SK-N-SH treated with all-trans-retinoic acid at 6 μM for 48 hours (cell line): ENCODE data around the gene TASOR2.

Experiments used
- ATAC-seq: fragments of 200-7000 bp; cut with Tn5 transposase; 3 replicates; pipeline ENCODE4 v1.9.1; 2020; ENCODE audit warnings: mild to moderate bottlenecking, moderate library complexity
- BACH2 ChIP-seq: fragments of 250-450 bp; sonication (Bioruptor Pico); IDR thresholded peaks from 2 replicates; pipeline ENCODE4 v1.9.0; 2021; ENCODE audit warnings: mild to moderate bottlenecking, borderline replicate concordance
- CREB5 ChIP-seq: fragments of 250-450 bp; sonication (Bioruptor Pico); IDR thresholded peaks from 2 replicates; pipeline ENCODE4 v1.5.1; 2020; ENCODE audit warnings: low read depth, mild to moderate bottlenecking, moderate library complexity
- CSDC2 ChIP-seq: fragments of 250-450 bp; sonication (Bioruptor Pico); IDR thresholded peaks from 2 replicates; pipeline ENCODE4 v1.5.0; 2020; ENCODE audit warnings: mild to moderate bottlenecking, moderate library complexity
- ESRRG ChIP-seq: fragments of 250-450 bp; sonication (Bioruptor Pico); IDR thresholded peaks from 2 replicates; pipeline ENCODE4 v1.6.1; 2021; ENCODE audit warnings: mild to moderate bottlenecking
- GLIS3 ChIP-seq: fragments of 250-450 bp; sonication (Bioruptor Pico); IDR thresholded peaks from 2 replicates; pipeline ENCODE4 v1.5.0; 2020; ENCODE audit warnings: mild to moderate bottlenecking, moderate library complexity
- OSR1 ChIP-seq: fragments of 250-450 bp; sonication (Bioruptor Pico); IDR thresholded peaks from 2 replicates; pipeline ENCODE4 v1.8.0; 2022; ENCODE audit warnings: moderate library complexity, mild to moderate bottlenecking, inconsistent platforms
- PATZ1 ChIP-seq: fragments of 250-450 bp; sonication (Bioruptor Pico); IDR thresholded peaks from 2 replicates; pipeline ENCODE4 v1.8.0; 2020; ENCODE audit warnings: mild to moderate bottlenecking, moderate library complexity, borderline replicate concordance
- POU6F1 ChIP-seq: fragments of 250-450 bp; sonication (Bioruptor Pico); IDR thresholded peaks from 2 replicates; pipeline ENCODE4 v1.8.0; 2021; ENCODE audit warnings: low read depth, mild to moderate bottlenecking, moderate library complexity, borderline replicate concordance
- PPARA ChIP-seq: fragments of 250-450 bp; sonication (Bioruptor Pico); IDR thresholded peaks from 2 replicates; pipeline ENCODE4 v1.5.0; 2020; ENCODE audit warnings: mild to moderate bottlenecking, borderline replicate concordance
- SNAI2 ChIP-seq: fragments of 250-450 bp; sonication (Bioruptor Pico); IDR thresholded peaks from 2 replicates; pipeline ENCODE4 v1.5.0; 2020; ENCODE audit warnings: mild to moderate bottlenecking, moderate library complexity
- TSHZ2 ChIP-seq: fragments of 250-450 bp; sonication (Bioruptor Pico); IDR thresholded peaks from 2 replicates; pipeline ENCODE4 v1.5.0; 2020; ENCODE audit warnings: mild to moderate bottlenecking, moderate library complexity
- ZC3H10 ChIP-seq: fragments of 250-450 bp; sonication (Bioruptor Pico); IDR thresholded peaks from 2 replicates; pipeline ENCODE4 v1.5.1; 2021; ENCODE audit warnings: mild to moderate bottlenecking, moderate library complexity
- ZFP30 ChIP-seq: fragments of 450-650 bp; formaldehyde crosslinking; IDR thresholded peaks from 2 replicates; pipeline ENCODE4 v1.5.0; 2022; ENCODE audit warnings: mild to moderate bottlenecking, moderate library complexity
- ZNF565 ChIP-seq: fragments of 450-650 bp; formaldehyde crosslinking; conservative IDR thresholded peaks from 2 replicates; pipeline ENCODE4 v1.5.0; 2020; ENCODE audit warnings: low read depth, mild to moderate bottlenecking, moderate library complexity
- ZNF70 ChIP-seq: fragments of 450-650 bp; formaldehyde crosslinking; IDR thresholded peaks from 2 replicates; pipeline ENCODE4 v1.5.0; 2020; ENCODE audit warnings: mild to moderate bottlenecking, moderate library complexity
- ZNF8 ChIP-seq: fragments of 450-650 bp; formaldehyde crosslinking; IDR thresholded peaks from 2 replicates; pipeline ENCODE4 v1.5.0; 2020; ENCODE audit warnings: mild to moderate bottlenecking, moderate library complexity

TASOR2 gene

GRCh38 chr10:5651388-5651764, 33.3 kb upstream of the TASOR2 start (continued):
- TF ChIP-seq TSHZ2 (CRISPR knock-in tag), result no peak
- TF ChIP-seq, all 23 proteins: peak for 0

GRCh38 chr10:5652746-5653145, 31.9 kb upstream of the TASOR2 start:
- no peak for ATAC-seq
- TF ChIP-seq POU6F1 (CRISPR knock-in tag), result no peak

GRCh38 chr10:5654218-5654755, 30.4 kb upstream of the TASOR2 start:
- no peak for TF ChIP-seq POU6F1 (CRISPR knock-in tag)
- TF ChIP-seq GLIS3 (CRISPR knock-in tag), result no peak
- no peak for TF ChIP-seq BACH2 (CRISPR knock-in tag)
- no peak for TF ChIP-seq ZNF70 (CRISPR knock-in tag)
- no peak for TF ChIP-seq OSR1 (CRISPR knock-in tag)
- TF ChIP-seq ZC3H10 (CRISPR knock-in tag), result no peak
- no peak for TF ChIP-seq PATZ1 (CRISPR knock-in tag)
- no peak for TF ChIP-seq ZFP30 (CRISPR knock-in tag)
- no peak for TF ChIP-seq SNAI2 (CRISPR knock-in tag)
- no peak for TF ChIP-seq ZNF8 (CRISPR knock-in tag)
- TF ChIP-seq ESRRG (CRISPR knock-in tag), result no peak
- TF ChIP-seq CREB5 (CRISPR knock-in tag), result no peak
- TF ChIP-seq TSHZ2 (CRISPR knock-in tag), result no peak
- TF ChIP-seq CSDC2 (CRISPR knock-in tag), result no peak
- no peak for TF ChIP-seq PPARA (CRISPR knock-in tag)
- no peak for TF ChIP-seq ZNF565 (CRISPR knock-in tag)
- TF ChIP-seq, all 23 proteins: peak for 0
- no peak for ATAC-seq
